ENCODE measurements around the gene PTPN7.
"Not testable (repeated sequence)": the region's sequence is repeated elsewhere in the genome, so short reads cannot be mapped to it uniquely, and the experiment has no call there.

The PTPN7 gene

GRCh38 chr1:202127836-202128622, 32.4 kb downstream of the PTPN7 start:
- DNase-seq: no peak

- DNase-seq: no peak
These were observed 33.3 kb downstream of the PTPN7 start for GRCh38 chr1:202127061-202127460.

- no peak for DNase-seq
These were observed 34.0 kb downstream of the PTPN7 start for GRCh38 chr1:202126426-202126825.

- no peak for DNase-seq
These were observed 34.8 kb downstream of the PTPN7 start for GRCh38 chr1:202125611-202126010.

GRCh38 chr1:202124142-202124541, 36.3 kb downstream of the PTPN7 start:
- DNase-seq: no peak

GRCh38 chr1:202123336-202123813, 37.0 kb downstream of the PTPN7 start:
- DNase-seq: no peak

- no peak for DNase-seq
These were observed 37.6 kb downstream of the PTPN7 start, which contains the start of gene GPR37L1 for GRCh38 chr1:202122639-202123335. Gene GPR37L1, plus strand, starts transcription at chr1:202122917. Its CDS starts 47 bp downstream, at chr1:202122964.

GRCh38 chr1:202121006-202121405, 39.4 kb downstream of the PTPN7 start:
- DNase-seq: no peak

GRCh38 chr1:202117898-202118371, 42.5 kb downstream of the PTPN7 start:
- no peak for DNase-seq

- no peak for DNase-seq
These were observed 44.1 kb downstream of the PTPN7 start for GRCh38 chr1:202116287-202116686.

- no peak for DNase-seq
These were observed 46.6 kb downstream of the PTPN7 start for GRCh38 chr1:202113690-202114300.

GRCh38 chr1:202112859-202113689, 47.3 kb downstream of the PTPN7 start:
- DNase-seq: no peak

GRCh38 chr1:202111589-202111988, 48.8 kb downstream of the PTPN7 start:
- not testable (repeated sequence) for DNase-seq

GRCh38 chr1:202110977-202111376, 49.4 kb downstream of the PTPN7 start:
- DNase-seq: no peak

GRCh38 chr1:202107801-202108731, 52.3 kb downstream of the PTPN7 start:
- DNase-seq: no peak

GRCh38 chr1:202107321-202107761, 53.1 kb downstream of the PTPN7 start:
- no peak for DNase-seq

- no peak for DNase-seq
These were observed 53.8 kb downstream of the PTPN7 start for GRCh38 chr1:202106340-202107254.

GRCh38 chr1:202105571-202106339, 54.6 kb downstream of the PTPN7 start:
- DNase-seq: no peak

- DNase-seq: no peak
These were observed 56.3 kb downstream of the PTPN7 start for GRCh38 chr1:202104073-202104472.
